CD4-positive, alpha-beta T cell treated with Interleukin-17A for 4 hours (primary cell): ENCODE results near the gene MINDY3.
"Not testable (repeated sequence)": the region's sequence is repeated elsewhere in the genome, so short reads cannot be mapped to it uniquely, and the experiment has no call there.

Experiments used
- DNase-seq: peaks from one replicate; pipeline ENCODE4 v3.0.0-alpha.2; 2020; ENCODE audit warnings: mixed read lengths

Gene MINDY3

DNA sequence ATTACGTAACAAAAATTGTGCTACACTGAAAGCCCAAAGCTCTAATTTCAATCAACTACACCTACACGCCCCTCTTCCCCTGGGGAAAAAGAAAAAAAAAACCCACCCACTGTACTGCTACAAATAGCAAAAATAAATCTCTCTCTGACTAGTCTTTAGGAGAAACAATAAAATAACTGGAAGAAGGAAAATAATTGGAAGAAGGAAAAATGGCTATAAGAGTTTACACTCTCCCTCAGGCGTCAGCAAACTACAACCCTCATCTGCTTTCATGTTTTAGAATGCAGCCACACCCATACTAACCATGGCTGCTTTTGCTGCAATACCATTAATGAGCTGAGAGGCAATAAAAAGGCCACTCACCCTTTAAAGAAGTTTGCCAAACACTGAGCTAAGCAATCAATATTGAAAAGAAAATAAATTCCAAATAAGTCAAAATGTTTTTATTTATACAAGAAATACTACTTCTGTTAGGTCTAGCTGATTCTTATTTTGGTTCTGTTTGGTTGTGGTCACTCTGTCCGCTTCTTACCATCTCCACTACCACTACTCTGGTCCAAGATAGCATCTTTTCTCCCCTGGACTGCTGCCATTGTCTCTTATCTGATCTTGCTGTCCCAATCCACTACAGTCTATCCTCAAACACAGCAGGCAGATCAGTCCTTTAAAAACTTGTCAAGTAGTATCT is 3.8 kb downstream of the MINDY3 start:
- DNase-seq = no peak

GRCh38 chr10:15853800-15854199 is 6.5 kb downstream of the MINDY3 start:
- no peak for DNase-seq

- DNase-seq = no peak
These were observed 8.2 kb downstream of the MINDY3 start for GRCh38 chr10:15852111-15852557.

- not testable (repeated sequence) for DNase-seq
These were observed 9.8 kb downstream of the MINDY3 start for GRCh38 chr10:15850337-15850978.

GRCh38 chr10:15849316-15849715 is 11.0 kb downstream of the MINDY3 start:
- DNase-seq = no peak

DNA sequence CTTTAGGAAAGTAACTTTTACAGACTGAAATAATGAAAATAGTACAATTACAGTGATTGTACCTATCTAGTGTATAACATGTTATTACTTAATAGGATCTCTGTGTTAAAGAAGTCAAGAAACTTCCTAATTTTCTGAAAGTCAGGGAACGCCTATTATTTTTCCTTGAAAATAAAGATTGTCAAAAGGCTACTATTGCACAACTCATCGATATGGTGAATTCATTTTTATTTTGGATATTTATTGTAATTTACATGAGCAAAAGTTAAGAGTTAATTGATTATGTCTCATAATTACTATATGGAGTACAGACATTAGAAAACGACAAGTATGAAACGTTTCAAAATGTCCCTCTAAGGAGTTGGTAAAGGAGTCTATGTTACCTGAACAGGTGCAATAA is 12.8 kb downstream of the MINDY3 start:
- no peak for DNase-seq

- DNase-seq = no peak
These were observed 15.8 kb downstream of the MINDY3 start for GRCh38 chr10:15844517-15844916.

DNA sequence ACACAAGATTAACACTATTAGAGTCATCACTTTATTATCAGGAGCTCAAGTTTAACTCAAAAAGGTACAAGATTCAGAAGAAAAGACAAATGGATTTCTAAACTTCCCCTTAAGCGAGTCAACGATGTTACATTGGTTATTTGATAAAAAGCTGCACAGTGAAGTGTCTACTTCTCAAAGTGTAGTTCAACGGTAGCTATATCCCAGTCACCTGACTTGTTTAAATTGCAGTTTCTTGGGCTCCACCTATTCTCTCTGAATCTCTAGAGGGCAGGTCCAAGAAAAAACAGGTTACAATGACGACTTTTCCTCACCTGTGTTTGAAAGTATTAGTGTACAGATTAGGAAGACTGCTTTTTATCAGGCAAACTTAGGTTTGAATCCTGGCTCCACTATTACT is 16.6 kb downstream of the MINDY3 start:
- DNase-seq = no peak

DNA sequence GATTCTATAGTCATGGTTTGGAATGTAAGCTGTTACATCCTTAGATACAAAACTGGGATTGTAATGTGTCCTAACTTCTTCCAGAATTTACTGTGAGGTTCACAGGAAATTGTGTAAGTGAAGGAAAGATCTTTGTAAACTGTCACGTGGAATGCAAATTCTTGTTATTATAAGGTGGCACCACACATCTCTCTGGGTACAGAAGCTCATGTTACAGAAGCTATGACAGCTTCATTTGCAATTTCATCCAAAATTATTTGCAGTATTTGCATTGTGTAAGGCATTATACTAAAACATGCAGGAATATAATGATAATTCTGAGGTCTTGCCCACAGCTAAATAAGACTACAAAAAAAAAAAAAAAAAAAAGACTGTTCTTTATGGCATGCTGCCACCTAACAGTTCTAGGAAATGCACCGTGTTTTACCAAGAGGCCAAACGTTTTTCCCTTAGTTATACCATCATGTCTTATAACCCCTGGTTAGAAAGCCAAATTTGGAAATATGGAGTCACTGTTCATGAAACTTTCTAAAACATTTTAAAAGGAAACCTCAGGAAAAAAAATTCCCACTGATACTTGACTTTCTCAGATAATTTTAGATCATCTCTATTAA is 17.6 kb downstream of the MINDY3 start:
- no peak for DNase-seq

- no peak for DNase-seq
These were observed 18.6 kb downstream of the MINDY3 start for GRCh38 chr10:15841696-15842095.

DNA sequence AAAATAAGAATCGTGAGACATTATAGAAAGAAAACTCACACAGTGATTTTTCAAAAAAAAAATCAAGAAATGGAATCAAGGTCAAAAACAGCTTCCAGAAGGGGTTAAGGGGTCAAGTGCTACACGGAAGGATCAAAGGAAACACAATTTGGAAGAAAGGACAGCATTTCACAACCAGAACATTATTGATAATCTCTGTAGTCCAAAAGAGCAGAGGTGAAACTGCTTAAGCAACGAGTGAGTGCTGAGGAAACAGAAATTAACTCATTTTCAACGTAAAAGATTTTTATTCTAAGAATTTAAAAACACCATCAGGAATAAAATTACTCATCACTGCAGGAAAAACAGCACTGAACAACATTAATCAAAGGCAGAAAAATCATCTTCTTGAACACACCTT is 23.5 kb downstream of the MINDY3 start:
- no peak for DNase-seq

- DNase-seq = no peak
These were observed 30.8 kb downstream of the MINDY3 start for GRCh38 chr10:15829495-15829894.

DNA sequence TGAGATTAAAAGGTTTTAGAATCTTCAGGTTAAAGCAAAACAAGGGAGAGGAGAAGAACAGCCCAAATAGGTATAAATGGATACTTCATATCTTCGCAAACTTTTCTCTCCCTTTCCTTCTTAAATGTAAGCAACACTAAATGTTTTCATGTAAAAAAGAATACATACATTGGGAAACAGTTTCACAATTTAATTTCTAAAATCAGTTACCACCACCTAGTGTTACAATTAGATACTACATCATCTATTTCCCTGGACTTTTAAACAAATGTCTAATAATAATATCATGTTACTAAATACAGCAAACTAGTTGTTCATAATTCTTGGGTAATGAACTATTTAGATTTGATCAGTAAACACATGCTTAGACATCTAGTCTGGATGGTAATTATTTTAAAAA is 35.8 kb downstream of the MINDY3 start:
- no peak for DNase-seq

GRCh38 chr10:15822131-15822530 is 38.2 kb downstream of the MINDY3 start:
- DNase-seq = no peak

GRCh38 chr10:15821046-15821683 is 39.1 kb downstream of the MINDY3 start:
- DNase-seq = no peak

- DNase-seq = no peak
These were observed 42.8 kb downstream of the MINDY3 start for GRCh38 chr10:15817409-15818046.

GRCh38 chr10:15815242-15815885 is 44.9 kb downstream of the MINDY3 start:
- DNase-seq = no peak

DNA sequence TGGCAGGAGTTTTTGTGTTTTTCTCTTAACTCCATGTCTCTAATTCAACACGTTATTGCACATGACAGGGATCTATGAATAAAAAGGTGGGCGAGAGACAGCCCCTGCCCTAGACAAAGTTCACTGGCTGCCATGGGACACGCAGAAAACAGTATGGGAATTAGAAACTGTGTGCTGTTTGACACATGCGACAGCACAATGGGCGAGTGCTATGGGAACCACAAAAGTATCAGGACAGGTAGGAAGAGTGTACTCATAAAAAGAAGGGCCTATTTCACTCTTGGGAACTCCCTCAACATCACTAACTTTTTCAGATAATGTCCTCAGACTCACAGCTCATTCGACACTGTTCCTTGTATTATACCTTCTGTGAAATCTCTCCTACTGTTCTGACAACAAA is 45.7 kb downstream of the MINDY3 start:
- DNase-seq = no peak

DNA sequence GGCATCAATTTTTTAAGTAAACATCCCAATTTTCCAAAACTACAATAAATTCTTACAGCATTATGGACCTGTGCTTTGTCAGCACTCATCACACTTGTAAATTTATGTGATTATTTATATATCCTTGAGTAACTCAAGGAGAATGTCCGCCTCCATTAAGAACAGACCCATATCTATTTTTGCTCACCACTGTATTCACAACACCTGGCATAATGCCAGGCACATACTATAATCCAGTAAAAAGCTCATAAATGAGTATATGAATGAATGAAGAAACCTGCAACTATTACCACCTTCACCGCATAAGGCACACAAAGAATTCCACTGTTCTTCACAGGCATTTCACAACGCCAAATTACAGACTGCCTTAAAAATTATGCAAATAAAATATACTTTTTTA is 46.9 kb downstream of the MINDY3 start:
- no peak for DNase-seq

DNA sequence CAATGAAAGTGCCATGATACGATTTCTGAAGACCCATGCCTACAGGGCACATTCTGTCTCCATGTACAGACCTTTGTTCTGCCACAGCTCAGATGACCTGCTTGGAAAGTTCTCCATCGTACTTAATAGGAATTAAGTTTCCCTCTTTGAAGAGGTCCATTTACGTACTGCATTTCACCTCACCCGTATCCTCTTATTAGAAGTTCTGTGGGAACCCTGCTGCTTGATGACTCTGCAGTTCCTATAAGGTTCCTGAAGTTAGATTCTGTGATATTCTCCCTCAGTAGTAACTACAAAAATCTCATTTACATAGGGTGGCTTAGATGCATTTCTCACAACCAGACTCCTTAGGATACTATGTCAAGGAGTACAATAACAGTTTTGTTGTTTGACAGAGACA is 50.9 kb downstream of the MINDY3 start:
- no peak for DNase-seq

DNA sequence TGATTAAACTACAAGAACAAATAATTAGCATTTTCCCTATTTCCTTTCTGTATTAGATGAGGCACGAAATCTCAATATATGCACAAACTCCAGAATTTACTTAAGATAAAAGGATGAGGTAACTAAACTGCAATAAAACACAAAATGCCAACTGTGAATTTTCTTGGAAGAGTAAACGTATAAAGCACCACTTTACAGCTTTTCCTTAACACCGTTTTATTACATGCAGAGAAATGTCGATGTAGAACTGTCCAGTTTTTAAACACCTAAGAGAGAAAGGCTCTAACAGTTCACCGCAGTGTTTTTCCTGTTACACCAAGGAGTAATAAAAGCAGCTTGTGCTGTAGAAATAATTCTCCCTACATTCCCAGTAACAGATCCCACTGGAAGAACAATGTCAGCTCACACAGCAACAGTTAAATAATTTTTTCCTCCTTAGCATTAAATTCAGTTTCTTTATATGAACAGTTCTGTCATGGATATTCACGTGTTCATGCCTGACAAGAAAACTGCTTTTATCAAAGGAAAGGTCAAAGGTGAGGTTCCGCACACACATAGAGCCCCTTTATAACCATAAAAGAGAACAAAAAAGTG is 52.0 kb downstream of the MINDY3 start:
- no peak for DNase-seq

DNA sequence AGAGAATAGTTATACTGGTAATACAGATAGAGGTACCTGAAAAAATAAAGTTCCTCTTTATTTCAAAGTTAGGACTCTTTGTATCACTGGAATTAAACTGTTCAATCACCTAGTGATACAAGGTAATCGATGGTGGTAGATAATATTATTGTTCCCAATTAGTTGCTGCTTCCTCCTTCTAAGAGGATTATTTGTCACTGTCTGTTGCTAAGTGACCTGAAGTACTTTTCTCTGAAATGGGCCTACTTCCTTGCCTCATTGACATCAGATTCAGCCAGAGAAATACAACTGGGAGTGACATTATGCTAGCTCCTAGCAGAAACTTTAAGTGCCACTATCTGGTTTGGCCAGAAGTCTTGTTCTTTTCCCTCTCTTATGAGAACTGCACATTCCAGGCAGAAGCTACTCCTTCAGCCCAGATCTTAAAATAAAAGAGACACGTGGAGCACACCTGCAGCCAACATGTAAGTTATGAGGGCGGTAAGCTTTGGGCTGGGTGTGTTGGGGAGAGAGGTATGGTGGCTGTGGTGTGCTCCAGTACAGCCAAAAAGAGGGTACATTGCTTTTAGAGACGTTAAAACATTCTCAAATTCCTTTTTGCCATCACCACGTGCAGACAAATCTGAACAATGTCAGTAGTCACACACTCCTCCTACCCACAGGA is 54.8 kb downstream of the MINDY3 start:
- DNase-seq = no peak
